Ovary (tissue), 3 donors: ENCODE measurements around the gene FRMD5.

Experiments
- POLR2A ChIP-seq: fragments of 450-650 bp; IDR thresholded peaks from one replicate; pipeline ENCODE4 v1.6.1; 2017; ENCODE audit warnings: antibody characterized with exemption, mild to moderate bottlenecking, moderate library complexity
- TF ChIP-seq, protein P1 (sequence below), 3 donors: fragments of 450-650 bp in 2 of 3; fragments of 200-600 bp in 1 of 3; IDR thresholded peaks; one replicate each; pipeline versions ENCODE4 v1.5.1 to v1.8.0; 2016 to 2022; ENCODE audit warnings: antibody characterized with exemption in 3 of 3, mild to moderate bottlenecking in 1 of 3
- donor health status: DM: no; HTN: no; CAD: no.

GRCh38 chr15:44125879-44126278, 69.2 kb downstream of the FRMD5 start:
- no peak for TF ChIP-seq POLR2A
- TF ChIP-seq, protein P1, sequence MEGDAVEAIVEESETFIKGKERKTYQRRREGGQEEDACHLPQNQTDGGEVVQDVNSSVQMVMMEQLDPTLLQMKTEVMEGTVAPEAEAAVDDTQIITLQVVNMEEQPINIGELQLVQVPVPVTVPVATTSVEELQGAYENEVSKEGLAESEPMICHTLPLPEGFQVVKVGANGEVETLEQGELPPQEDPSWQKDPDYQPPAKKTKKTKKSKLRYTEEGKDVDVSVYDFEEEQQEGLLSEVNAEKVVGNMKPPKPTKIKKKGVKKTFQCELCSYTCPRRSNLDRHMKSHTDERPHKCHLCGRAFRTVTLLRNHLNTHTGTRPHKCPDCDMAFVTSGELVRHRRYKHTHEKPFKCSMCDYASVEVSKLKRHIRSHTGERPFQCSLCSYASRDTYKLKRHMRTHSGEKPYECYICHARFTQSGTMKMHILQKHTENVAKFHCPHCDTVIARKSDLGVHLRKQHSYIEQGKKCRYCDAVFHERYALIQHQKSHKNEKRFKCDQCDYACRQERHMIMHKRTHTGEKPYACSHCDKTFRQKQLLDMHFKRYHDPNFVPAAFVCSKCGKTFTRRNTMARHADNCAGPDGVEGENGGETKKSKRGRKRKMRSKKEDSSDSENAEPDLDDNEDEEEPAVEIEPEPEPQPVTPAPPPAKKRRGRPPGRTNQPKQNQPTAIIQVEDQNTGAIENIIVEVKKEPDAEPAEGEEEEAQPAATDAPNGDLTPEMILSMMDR (IDR thresholded peaks at IDR 0.05), result no peak
